Stimulated activated CD4-positive, alpha-beta T cell treated with anti-CD3 and anti-CD28 coated beads, Interleukin-4, amount 100 ng/mL, for 48 hours (primary cell): ENCODE results near the gene EPG5.
"Not testable (repeated sequence)": the region's sequence is repeated elsewhere in the genome, so short reads cannot be mapped to it uniquely, and the experiment has no call there.

Experiments used
- DNase-seq, 2 donors: peaks; one replicate each; pipeline ENCODE4 v3.0.0-alpha.2; 2020; ENCODE audit warnings: low read depth in 2 of 2

EPG5 gene

DNA sequence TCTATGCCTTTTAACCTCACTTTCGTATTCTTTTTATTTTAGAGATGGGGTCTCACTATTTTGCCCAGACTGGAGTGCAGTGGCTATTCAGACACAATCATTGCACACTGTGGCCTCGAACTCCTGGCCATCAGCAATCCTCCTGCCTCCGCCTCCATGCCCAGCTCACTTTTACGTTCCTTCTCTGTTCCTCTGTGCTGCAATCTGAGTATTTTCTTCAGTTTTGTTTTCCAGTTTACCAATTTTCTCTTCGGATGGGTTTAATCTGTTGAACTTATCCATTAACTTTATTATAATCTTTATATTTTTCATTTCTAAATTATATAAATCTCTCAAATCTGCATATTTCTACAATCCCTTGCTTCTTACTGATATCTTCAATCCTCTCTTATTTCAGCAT, 103.0 kb downstream of the EPG5 start:
- DNase-seq = no peak

DNA sequence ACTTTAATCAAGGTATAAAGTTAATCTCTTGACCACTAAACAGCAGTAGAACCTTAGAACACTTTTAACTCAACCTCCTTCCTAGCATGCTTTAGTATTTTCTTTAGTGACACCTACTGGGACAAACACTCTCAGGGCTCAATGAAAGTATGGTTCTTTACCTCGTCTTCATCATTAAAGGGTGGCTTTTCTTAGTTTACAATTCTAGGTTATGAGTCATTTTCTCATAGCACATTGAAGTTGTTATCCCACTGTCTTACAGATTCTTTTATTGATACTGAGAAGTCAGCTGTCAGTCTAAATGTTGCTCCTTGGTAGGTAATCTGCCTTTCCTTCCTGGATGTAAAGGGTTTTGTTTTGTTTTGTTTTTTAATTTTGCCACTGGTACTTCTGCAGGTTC, 103.7 kb downstream of the EPG5 start:
- DNase-seq = no peak

DNA sequence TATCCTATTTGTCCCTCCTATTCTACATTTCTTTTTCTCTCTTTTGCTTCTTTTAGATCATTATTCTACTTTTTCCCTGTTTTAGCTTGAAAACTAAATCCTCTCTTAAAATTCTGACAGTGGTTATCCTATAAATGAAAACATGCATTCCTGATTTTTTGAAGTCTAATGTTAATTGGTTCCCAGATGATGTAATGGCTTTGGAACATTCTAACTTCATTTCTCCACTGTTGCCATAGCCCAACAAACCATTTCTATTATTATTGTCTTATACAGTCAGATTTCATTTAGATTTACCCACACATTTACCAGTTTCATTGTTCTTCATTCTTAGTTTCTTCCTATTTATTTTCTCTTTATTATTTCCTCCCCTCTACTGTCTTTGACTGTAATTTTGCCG, 105.2 kb downstream of the EPG5 start:
- DNase-seq = no peak

DNA sequence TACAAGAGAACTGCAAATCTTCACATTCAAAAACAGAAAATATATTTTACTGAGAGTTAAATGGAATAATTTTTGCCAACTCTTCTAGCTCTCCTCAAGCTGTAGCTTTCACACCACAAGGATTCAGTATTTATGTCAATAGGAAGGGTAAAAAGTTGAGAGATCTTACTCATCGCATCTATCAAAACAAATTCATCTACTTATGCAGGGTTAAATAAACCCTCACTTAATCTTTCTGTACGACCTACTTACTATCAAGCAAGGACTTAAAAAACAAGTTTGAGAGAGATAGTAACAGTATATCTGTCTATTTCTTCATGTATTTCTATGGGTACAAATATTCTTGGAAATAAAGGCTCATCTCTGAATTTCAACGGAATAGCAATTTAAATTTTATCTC, 106.2 kb downstream of the EPG5 start:
- no peak for DNase-seq

DNA sequence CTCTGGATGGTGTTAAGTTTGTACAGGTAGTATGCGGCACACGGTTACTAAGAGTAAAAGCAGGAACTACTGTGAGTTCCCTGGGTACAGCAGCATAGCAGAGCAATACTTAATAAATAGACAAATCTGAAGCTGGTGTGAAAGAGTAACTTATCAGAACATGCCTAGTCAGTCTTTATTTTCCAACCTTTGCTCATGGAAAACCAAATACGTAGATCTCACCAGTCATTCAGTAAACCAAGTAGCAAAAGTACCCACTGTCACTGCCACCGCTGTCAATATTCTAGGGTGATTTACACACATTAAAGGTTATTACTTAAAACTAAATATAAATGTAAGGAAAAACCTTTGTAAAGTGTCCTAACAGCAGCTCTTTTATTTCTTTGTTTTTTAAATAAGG, 106.6 kb downstream of the EPG5 start:
- DNase-seq = no peak

DNA sequence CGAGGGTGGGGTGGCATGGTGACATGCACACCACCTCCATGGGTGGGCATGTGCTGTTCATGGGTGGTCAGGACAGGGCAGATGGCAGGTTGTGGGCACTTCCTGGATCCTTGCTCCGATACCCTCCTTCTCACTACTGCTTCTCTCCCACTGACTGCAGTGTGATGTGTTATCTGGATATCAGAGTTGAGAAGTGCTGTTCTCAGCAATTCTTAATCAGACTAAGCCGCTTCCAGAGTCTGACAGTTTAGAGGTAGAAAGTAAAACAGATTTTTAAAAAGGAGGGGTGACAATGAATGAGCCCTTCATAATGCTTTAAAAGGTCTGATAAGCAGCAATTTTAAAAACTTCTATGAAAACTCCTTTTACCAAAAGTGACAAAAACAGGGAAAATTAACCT, 107.8 kb downstream of the EPG5 start:
- DNase-seq = no peak

DNA sequence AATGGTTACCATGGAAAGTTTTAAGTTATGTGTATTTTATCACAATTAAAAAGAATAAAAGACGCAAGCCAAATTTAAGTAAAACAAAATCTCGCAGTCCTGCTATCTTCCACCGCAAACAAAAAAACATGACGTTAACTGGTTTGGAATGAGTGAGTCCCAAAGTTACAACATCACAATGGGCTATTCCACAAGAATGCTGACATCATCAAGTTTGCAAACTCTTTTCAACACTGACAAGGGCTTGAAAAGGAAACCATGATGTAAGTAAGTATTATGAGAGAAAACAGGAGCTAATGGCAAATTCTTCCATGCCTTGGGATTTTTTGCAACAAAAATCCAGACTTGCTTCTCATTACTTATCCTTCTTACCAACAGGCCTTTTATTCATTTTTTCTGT, 110.6 kb downstream of the EPG5 start:
- DNase-seq = no peak

DNA sequence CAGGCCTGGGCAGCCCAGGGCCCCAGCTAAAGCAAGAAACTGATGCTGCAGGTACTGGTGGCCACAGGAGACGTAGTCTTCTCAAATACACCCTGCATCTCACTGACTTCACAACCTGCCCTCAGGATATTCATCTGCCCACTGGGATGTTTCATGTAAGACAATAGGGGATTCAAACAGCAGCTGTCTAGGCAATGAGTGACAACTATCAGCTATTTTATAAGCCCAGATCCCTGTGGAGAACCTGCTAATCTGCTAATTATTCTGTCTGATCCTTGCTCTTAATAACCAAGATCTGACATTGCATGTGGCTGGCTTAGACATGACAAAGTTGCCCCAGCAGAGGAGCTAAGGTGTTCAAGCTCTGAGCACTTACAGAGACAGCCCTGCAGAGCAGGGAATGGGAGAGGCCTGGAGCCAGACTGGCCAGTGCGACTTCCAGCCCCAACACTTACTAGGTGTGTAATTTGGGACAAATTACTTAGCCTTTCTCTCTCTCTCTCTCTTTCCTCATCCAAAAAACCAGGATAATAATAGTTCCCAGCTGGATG, 113.0 kb downstream of the EPG5 start:
- DNase-seq = no peak

DNA sequence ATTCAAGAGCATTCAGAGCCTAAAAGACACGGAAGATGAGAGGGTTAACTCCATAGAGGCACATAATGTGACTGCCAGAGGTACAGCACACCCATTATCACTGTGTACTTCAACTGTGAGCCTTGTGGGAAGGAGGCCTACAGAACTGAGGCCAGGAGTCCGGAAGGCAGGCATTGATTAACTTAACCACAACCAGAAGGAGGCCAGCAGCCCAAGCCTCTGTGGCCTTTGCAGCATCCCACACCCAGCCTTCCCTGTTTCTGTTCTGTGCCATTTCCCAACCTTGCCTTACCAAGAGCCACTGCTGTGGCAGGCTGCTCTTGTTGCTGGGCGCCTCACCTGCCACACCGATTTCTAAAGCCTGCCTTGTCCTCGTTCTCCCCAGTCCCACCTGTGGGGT, 114.5 kb downstream of the EPG5 start:
- no peak for DNase-seq

DNA sequence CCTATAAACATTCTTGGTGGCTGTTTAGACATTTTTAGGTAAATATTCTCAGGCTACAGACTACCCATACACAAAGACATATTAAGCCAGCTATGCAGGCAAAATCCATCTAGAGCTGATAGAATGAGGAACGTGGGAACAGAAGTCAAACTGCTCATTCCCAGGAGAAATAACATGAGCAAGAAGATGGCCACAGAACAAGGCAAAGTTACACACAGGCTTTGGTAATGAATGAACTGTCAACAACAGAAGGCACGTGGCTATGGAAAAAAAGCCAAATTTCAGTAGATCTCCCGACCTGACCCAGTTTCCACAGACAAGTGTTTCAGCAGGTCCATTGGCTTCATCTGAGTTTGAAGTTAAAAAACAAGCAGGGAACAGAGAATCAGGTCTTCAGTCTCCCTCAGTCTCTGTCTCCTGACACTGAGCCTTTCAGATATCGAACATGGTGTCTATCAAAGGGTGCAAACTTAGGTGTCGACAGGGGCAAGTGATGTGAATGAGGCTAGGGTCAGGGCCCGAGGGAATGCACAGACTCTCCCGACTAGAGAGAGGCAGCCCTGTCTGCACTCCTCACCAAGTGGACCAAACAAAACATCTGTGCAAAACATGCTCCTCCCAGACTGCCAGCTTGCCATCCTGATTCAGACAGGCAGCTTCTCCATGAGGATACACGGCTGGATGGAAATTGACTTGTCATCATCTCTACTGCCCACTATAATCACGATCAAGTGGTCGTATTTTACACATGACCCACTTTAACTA, 115.8 kb downstream of the EPG5 start:
- DNase-seq = no peak

DNA sequence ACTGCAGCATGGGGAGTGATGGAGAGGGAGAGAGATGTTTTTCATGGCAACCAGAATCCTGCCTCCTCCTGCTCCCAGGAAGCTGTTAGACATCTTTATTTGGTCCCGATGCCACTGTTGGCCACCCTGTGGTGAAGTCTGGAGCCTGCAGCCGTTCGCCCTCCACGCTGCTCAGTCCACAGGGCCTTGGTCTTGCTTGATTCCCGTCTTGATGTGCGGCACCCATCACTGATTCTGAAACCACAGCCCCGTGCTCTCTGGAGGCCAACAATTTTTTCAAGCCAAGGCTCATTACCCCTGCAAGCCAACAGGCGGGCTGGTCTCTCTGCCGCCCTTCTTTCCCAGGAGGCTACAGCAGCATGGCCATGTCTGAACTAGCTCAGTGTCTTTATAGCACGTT, 117.1 kb downstream of the EPG5 start:
- no peak for DNase-seq

DNA sequence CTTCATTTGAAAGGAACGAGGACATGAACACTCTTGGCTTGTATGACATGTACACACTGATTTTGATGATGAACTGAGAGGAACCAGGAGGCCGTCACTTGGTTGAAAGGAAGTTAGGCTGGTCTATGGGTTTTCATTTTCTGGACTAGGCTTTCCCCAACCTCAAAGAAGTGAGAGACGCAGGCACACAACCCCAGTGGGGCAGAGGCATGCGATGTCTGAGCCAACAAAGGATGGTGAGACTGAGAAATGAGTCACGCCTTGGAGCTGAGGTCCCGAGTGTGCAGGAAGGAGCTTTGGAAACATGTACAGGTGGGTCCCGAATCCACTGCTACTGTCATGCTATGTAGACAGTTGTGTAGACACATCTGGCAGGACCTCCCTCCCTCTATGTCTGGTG, 117.6 kb downstream of the EPG5 start:
- DNase-seq = no peak

DNA sequence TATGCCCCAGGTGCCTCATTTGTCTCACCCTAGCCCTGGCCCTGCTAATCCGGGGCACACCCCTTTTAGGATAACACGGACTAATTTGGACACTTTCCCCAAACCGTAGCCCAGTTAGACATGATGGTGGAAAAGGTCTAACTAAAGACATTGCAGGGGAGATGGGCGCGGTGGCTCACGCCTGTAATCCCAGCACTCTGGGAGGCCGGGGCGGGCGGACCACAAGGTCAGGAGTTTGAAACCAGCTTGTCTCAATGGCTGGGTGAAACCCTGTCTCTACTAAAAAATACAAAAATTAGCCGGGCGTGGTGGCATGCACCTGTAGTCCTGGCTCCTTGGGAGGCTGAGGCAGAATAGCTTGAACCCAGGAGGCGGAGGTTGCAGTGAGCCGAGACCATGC, 118.5 kb downstream of the EPG5 start:
- DNase-seq = not testable (repeated sequence)

DNA sequence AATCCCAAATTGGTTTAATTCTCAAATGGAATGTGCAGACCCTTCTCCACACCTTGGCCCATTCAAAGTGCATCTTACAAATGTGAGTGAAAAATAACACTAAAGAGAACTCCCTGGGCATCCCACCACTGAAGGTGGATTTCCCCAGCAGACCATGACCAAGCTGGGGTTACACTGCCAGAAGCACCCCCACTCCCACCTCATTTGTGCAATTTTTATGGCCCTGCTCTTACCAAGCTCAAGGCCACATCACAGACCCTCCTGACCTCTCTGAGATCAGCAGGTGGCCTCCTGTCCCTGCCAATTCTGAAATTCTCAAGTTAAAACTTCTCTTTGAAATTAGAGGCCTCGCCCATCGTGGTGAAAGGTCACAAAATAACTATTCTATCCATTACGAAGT, 120.0 kb downstream of the EPG5 start:
- DNase-seq = no peak

DNA sequence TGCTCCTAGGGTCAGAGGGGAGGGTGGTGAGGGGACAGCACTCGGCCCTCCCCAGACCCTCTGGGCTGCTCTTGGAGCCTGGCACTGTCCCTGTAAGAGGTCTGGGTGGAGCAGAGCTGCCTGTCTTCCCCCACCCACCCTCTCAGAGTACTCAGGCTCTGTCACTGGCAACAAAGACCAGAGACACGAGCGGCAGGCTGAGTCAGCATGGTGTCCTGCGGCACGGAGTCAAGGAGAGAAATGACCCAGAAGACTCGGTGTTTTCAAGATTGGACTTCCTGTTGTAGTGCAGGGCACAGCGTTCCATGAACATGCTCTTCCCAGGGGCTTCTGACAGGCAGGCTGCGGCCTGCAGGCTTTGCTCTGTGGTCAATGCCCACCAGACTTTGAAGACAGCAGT, 121.7 kb downstream of the EPG5 start:
- no peak for DNase-seq

DNA sequence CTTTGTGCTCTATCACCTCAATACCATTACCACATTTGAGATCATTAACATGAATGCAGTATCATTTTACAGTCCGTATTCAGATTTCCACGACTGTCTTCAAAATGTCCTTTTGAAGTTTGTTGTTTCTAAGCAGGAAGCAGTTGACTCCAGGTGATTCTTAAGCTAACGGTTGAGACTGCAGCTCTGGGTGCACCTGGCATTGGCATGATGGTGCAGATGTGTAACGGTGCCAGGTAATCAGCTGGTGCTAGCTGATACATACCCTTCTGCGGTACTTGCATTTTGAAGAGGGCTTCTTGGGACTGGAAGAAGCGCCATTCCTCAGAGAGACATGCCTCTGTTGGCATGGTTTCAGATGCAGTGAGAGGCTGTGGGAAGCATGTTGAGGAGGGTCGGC, 122.2 kb downstream of the EPG5 start:
- no peak for DNase-seq

DNA sequence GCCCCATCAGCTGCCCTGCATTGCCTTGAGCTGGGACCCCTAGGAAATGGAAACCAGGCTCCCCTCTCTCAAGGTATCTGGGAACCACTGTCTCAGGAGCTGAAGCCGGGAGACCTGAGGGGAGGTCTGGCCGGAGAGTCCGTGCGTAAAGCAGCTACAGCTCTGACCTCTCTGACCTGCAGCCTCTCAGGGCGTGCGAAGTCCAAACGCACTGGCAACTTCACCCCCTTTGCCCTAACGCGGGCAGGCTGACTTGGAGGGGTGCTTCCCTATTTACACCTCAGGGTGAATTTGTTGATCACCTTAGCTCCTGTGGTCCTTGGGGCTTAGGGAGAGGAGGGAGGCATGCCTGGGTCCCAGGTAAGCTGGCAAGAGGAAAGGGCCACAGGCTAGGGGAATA, 124.1 kb downstream of the EPG5 start:
- no peak for DNase-seq

DNA sequence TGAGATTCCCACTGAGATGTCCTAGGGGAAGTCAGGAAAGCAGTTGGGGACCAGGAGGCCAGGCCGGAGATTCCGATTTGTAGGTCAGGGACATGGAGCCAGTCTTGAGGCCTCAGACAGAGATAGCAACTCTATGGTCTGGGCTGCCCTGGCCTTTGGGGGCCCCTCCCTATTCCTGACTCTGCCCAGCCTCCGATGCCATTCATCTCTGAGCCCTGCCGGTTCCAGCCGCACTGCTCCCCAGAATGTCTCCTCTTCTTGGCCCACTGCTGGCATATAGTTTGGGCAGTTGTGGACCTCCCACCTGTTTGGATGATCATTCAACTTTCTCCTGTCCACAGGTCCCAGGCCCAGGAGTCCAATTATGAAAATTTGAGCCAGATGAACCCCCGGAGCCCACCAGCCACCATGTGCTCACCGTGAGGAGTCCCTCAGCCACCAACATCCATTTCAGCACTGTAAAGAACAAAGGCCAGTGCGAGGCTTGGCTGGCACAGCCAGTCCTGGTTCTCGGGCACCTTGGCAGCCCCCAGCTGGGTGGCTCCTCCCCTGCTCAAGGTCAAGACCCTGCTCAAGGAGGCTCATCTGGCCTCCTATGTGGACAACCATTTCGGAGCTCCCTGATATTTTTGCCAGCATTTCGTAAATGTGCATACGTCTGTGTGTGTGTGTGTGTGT, 125.2 kb downstream of the EPG5 start:
- no peak for DNase-seq

DNA sequence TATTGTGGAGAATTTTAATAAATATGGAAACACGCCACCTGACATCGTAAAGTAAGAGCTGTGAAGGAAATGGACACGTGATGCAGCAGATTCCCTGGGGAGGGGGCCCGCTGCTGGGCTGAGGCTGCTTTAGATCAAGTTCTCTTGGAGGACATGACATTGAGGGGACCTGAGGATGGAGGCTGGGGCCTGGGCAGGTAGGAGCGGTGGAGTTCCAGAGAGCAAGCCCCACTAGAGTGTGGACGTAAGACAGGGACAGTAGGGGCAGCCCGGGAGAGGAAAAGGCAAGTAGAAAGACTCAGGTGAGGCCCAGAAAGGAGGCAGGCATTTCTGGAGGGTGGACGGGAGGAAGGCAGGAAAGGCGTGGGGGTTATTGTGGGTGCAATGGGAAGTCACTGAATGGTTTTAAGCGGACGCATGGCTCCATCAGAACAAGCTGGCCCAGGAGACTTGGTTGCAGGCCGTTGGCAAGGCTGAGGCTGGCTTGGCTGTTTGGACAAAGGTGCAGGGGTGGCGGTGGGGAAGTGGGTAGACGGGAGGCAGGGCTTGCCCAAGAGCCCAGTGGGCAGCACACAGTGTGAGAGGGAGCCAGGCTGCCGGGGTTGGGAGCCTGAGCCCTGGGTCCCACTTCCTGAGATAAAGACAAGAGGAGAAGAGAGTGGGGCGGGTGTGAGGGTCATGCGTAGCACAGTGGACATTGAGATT, 125.9 kb downstream of the EPG5 start:
- DNase-seq = no peak

DNA sequence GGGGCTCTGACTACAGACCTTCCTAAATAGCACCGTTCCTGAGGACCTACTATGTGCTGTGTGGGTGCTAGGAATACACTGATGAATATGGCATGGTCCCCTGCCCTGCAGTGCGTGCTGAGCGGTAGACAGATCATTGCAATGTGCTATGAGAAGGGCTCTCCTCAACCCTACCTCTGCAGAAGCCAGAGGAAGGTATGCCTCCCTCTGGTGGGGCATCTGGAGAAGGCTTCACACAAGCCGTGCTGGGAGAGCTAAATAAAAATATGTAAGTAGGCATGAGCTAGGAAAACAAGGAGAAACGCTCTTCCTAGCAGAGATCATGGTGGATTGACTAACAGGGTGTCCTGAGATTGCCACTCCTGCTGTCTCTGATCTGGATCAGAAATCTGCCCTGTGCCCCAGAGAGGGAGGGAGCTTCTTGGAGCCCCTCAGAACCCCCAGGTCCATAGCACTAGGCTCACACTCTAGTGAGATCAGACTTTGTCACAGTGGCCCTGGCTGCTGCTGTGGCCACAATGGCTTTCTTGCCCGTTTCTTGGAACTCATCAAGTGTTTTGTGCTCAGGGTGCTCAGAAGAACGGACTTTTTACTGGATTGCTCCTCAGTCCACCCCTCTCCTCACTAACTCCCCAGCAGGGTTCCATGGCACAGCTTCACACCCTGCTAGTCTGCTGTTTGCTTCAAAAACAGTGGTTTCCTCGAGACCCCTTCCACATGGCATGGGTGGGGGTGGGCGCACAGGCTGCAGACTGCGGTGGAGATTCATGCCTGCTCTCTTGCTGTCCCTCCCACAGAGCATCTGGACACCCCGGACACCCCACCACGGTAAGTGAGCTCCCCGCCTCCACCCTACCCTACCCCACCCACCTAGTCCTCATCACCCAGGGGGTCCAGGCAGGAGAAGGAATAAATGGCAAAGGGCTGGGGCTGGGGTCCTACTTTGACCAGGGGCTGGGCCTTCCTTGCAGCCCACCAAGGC, 127.4 kb downstream of the EPG5 start:
- DNase-seq = no peak

DNA sequence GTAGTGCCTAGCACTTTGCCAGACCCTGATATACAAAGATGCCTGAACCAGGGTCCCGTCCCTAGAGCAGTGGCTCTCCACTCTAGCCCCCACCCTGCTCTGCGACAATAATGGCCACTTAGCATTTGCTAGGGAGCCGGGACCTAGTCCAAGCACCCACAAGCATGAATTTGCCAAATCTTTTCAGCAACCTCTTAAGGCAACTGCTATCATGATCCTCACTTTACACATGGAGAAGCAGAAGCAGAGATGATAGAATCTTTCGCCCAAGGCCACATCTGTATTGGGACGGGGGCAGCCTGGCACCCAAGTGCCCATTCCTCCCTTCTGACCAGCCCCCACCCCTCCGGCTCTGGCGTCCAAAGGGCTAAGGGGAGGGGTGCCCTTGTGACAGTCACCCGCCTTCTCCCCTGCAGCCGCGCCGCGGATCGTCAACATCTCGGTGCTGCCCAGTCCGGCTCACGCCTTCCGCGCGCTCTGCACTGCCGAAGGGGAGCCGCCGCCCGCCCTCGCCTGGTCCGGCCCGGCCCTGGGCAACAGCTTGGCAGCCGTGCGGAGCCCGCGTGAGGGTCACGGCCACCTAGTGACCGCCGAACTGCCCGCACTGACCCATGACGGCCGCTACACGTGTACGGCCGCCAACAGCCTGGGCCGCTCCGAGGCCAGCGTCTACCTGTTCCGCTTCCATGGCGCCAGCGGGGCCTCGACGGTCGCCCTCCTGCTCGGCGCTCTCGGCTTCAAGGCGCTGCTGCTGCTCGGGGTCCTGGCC, 128.6 kb downstream of the EPG5 start:
- no peak for DNase-seq
